Measurements from ENCODE around the gene ARRB2.

ARRB2 gene

DNA sequence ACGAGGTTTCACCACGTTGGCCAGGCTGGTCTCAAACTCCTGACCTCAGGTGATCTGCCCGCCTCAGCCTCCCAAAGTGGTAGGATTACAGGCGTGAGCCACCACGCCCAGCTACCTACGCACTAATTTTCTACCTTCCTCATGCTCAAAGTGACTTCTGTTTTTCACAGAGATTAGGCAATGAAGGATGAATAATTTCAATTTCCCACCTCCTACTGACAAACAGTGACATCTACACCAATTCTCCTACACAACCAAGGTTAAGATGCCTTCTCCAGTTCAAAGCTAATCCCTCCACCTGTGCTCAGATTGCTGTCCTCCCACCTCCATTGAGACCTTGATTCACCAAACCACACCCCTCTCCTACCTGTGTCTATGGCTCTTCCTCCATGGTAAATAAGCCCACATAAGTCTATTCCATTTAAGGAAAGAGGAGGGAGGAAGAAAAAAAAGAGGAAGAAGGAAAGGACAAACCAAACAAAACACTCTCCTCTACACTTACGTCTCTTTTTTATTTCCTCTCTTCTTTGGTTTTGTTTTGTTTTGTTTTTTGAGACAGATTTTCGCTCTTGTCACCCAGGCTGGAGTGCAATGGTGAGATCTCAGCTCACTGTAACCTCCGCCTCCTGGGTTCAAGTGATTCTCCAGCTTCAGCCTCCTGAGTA is 15.3 kb downstream of the ARRB2 start:
- DNase-seq (ENCODE audit: low read depth), result no peak

GRCh38 chr17:4728124-4728523 is 17.7 kb downstream of the ARRB2 start:
- no peak for DNase-seq (ENCODE audit: low read depth)

DNA sequence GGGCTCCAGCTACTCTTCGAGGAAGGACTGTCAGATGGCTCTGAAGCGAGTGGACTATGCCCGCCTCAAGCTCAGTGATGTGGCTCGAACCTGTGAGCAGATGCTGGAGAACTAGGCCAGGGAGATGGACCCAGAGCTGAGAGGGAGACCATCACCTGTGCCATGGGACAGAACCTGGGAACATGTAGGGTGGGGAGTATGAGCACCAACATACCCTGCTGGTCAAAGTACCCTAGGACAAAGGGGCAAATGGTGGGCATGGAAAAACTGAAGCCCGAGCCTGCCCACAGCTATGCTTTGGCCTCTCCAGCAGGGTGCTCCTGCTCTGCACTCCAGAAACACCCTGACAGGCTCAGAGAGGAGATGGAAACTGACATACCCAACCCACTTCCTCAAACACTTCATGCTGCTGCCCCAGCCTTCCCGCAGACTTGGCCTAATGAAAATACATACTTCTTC is 22.7 kb downstream of the ARRB2 start:
- no peak for DNase-seq (ENCODE audit: low read depth)

GRCh38 chr17:4734857-4735475 is 24.5 kb downstream of the ARRB2 start:
- no peak for DNase-seq (ENCODE audit: low read depth)

GRCh38 chr17:4735876-4736651 is 25.6 kb downstream of the ARRB2 start:
- no peak for DNase-seq (ENCODE audit: low read depth)

- no peak for DNase-seq (ENCODE audit: low read depth)
Measured at GRCh38 chr17:4738136-4739121, 28.0 kb downstream of the ARRB2 start.

DNA sequence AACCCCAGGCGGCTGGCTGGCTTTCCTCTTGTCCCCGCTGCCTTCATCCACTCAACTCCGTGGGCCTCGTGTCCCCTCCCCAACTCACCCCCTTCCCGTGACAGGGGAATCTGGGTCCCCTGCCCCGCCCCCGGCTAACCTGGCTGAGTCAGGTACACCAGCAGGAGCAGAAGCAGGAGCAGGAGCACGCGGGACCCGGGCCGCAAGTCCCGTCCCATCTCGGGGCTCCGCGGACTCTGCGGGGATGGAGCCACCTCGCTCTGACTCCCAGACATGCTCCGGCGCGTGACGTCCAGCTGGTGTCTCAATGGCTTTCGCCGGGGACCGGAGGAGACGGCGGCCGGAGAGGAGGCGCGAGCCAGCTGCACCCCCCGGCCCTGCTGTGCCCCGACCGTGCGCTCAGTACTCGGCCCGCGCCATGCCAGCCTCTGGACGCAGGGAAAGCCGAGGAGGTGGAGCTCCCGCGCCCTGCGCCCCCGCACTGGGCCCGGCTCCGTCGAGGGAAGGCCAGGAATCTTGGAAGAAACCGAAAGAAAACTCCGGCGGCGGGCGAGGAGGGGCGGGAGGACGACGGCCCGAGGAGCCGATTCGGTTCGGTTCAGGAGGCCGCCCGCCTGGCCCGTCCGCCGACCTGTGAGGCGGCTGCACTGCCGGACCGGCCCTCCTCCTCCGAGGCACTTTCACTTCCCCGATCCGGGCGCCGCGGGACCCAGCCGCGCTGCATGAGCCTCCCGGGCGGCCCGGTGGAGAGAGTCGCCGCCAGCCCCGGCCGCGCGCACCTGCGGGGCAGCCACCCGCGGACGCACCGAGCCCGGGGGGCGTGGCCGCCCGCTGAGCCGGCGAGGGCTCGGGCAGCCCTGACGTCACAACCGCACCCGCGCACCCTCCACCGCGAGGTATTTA is 28.9 kb downstream of the ARRB2 start, which contains the start of the genes CXCL16 and ZMYND15:
Gene CXCL16 (minus strand): TSS at position 807 of the 903 bp plus-strand sequence. CDS start 589 bp downstream, at position 218.
Gene ZMYND15 (plus strand): TSS at position 712 of the 903 bp plus-strand sequence. CDS start 716 bp downstream, outside the sequence.
- no peak for DNase-seq (ENCODE audit: low read depth)

GRCh38 chr17:4740025-4740351 is 29.6 kb downstream of the ARRB2 start:
- no peak for DNase-seq (ENCODE audit: low read depth)

DNA sequence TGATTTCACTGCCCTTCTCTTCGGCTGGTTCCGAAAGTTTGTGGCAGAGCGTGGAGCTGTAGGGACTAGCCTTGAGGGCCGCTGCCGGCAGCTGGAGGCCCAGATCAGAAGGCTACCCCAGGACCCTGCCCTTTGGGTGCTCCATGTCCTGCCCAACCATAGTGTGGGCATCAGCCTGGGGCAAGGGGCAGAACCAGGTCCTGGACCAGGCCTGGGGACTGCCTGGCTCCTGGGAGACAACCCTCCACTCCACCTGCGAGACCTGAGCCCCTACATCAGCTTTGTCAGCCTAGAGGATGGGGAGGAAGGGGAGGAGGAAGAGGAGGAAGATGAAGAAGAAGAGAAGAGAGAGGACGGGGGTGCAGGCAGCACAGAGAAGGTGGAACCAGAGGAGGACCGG is 30.2 kb downstream of the ARRB2 start:
- no peak for DNase-seq (ENCODE audit: low read depth)

DNA sequence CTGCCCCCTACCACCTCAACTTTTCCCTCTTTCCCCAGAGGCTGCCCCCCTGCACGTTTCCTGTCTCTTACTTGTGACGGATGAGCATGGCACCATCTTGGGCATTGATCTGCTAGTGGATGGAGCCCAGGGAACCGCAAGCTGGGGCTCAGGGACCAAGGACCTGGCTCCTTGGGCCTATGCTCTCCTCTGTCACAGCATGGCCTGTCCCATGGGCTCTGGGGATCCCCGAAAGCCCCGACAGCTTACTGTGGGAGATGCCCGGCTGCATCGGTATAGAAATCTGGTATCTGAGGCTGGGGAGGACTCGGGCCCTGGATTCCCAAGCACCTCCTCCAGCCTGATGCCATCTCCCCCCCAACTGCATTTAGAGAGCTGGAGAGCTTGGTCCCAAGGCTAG is 31.1 kb downstream of the ARRB2 start:
- no peak for DNase-seq (ENCODE audit: low read depth)

DNA sequence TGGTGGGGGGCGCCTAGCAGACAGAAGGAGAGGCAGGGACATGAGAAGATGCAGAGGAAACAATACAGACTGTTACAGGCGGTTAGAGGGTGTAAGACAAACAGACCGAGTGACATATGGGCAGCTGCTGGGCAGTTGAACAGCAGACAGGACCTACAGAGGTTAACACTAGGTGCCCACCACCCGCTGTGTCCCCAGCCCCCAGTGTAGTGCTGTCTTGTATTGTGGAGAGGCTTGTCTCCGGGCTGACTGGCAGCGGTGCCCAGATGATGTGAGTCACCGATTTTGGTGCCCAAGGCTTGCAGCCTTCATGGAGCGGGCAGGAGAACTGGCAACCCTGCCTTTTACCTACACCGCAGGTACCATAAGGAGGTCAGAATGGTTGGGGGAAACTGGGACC is 31.7 kb downstream of the ARRB2 start:
- DNase-seq (ENCODE audit: low read depth), result no peak

DNA sequence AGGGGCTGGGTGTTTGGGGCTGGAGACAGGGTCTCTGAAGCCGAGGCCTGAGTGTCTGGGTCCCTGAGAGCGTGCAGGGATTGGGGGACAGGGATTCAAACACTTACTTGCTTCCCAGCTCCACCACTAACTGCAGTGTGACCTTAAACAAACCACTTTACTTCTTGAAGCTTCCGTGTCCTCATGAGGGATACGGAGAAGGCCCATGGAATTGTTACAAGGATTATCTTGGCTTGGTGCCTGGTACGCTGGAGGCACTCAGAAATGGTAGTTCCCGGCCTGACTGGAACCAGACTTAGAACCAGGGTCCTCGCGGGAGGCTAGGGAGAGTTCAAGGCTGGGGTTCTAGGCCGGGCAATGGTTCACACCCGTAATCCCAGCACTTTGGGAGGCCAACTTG is 32.2 kb downstream of the ARRB2 start:
- DNase-seq (ENCODE audit: low read depth), result no peak

GRCh38 chr17:4743216-4743615 is 32.8 kb downstream of the ARRB2 start:
- no peak for DNase-seq (ENCODE audit: low read depth)

GRCh38 chr17:4743898-4744297 is 33.5 kb downstream of the ARRB2 start:
- DNase-seq (ENCODE audit: low read depth), result no peak

DNA sequence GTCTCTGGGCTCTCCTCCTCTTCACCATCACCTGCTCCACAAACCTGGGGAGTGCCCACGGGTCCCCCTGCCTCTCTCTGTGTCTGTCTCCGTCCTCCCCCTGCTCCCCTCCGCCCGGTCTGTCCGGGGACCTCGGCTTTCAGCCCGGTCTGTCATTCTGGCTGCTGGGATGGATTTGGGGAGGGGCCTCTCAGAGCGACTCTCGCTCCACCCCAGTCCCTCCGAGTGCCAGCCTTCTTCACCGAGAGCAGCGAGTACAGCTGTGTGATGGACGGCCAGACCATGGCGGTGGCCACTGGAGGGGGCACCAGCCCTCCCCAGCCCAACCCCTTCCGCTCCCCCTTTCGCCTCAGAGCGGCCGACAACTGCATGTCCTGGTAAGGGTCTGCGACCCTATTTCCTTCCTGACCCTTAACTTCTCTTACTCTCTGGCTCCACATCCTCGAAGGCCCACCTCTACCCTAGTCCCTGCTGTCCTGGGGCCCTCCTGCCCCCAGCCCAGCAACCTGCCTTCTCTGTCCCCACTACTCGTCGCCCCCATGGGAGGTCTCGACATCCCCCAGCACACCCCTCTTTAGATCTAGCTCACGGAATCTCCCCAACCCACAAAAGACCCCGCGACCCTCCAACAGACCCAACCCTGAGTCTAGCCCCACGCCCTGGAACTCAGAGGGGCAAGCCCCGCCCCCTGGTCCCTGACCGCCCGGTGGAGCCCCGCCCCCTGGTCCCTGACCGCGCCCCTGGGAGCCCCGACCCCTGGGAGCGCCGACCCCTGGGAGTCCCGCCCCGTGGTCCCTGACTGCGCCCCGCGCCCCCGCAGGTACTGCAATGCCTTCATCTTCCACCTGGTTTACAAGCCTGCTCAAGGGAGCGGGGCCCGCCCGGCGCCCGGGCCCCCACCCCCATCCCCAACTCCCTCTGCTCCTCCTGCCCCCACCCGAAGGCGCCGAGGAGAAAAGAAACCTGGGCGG is 34.9 kb downstream of the ARRB2 start:
- no peak for DNase-seq (ENCODE audit: low read depth)

GRCh38 chr17:4747847-4748246 is 37.4 kb downstream of the ARRB2 start:
- no peak for DNase-seq (ENCODE audit: low read depth)

GRCh38 chr17:4748686-4749085 is 38.3 kb downstream of the ARRB2 start:
- no peak for DNase-seq (ENCODE audit: low read depth)

GRCh38 chr17:4750606-4751005 is 40.2 kb downstream of the ARRB2 start:
- DNase-seq (ENCODE audit: low read depth), result no peak

DNA sequence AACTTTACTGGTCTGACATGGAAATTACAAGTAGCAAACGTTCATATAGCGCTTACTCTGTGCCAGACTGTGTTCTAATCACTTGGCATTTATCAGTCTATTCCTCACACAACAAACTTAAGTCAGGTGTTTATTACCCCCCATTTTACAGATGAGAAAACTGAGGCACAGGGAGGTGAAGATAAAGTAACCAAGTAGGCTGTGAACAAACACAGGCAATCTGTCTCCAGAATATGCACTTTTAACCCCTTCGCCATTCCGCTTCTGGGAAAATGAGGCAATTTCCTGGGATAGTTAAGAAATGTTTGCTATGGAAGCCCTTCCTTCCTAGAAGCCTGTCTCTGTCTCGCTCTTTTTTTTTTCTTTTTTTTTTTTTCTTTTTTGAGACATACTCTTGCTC is 41.5 kb downstream of the ARRB2 start:
- DNase-seq (ENCODE audit: low read depth), result no peak

DNA sequence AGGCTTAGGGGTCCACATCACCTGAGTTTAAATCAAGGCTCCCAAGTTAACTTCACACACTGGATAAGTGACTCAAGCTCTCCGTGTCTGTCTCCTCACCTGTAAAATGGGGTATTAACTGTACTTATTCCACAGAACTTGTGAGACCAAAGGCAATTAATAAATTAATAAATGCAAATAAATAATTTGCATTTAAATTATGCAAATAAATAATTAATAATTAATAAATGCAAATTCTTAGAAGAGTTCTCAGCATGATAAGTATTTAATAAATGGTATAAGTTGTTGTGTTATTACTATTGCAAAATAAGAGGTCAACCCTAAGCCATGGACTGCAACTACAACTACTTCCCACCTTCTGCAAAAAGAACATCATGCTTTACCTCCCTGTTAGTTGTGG is 43.0 kb downstream of the ARRB2 start:
- DNase-seq (ENCODE audit: low read depth), result no peak
